OCI-LY1 (cell line): ENCODE data around the gene UBAP1L.

Source experiments
- EZH2 ChIP-seq: fragments of 200-600 bp; sonication (generic), shearing (Covaris generic); IDR thresholded peaks from 2 replicates; pipeline ENCODE4 v1.8.0; 2017; ENCODE audit warnings: borderline replicate concordance, mixed run types, mild to moderate bottlenecking, antibody characterized with exemption, low read length, moderate library complexity, mixed read lengths
- TF ChIP-seq, protein P1 (sequence below): fragments of 200-600 bp; sonication (generic), shearing (Covaris generic); IDR thresholded peaks from 2 replicates; pipeline ENCODE4 v1.5.1; 2017; ENCODE audit warnings: mild to moderate bottlenecking, antibody characterized with exemption, low read length, moderate library complexity, mixed read lengths

- TF ChIP-seq, protein P1, sequence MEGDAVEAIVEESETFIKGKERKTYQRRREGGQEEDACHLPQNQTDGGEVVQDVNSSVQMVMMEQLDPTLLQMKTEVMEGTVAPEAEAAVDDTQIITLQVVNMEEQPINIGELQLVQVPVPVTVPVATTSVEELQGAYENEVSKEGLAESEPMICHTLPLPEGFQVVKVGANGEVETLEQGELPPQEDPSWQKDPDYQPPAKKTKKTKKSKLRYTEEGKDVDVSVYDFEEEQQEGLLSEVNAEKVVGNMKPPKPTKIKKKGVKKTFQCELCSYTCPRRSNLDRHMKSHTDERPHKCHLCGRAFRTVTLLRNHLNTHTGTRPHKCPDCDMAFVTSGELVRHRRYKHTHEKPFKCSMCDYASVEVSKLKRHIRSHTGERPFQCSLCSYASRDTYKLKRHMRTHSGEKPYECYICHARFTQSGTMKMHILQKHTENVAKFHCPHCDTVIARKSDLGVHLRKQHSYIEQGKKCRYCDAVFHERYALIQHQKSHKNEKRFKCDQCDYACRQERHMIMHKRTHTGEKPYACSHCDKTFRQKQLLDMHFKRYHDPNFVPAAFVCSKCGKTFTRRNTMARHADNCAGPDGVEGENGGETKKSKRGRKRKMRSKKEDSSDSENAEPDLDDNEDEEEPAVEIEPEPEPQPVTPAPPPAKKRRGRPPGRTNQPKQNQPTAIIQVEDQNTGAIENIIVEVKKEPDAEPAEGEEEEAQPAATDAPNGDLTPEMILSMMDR: no peak
- no peak for TF ChIP-seq EZH2
Measured at GRCh38 chr15:65102912-65103311, 12.1 kb downstream of the UBAP1L start.
